ENCODE results near the gene PRH1.

PRH1 gene

GRCh38 chr12:10884086-10884725, at the start of gene PRH1:
Gene PRH1 (minus strand): TSS chr12:10884255. CDS start chr12:10884217, 38 bp downstream.
- no peak for DNase-seq

DNA sequence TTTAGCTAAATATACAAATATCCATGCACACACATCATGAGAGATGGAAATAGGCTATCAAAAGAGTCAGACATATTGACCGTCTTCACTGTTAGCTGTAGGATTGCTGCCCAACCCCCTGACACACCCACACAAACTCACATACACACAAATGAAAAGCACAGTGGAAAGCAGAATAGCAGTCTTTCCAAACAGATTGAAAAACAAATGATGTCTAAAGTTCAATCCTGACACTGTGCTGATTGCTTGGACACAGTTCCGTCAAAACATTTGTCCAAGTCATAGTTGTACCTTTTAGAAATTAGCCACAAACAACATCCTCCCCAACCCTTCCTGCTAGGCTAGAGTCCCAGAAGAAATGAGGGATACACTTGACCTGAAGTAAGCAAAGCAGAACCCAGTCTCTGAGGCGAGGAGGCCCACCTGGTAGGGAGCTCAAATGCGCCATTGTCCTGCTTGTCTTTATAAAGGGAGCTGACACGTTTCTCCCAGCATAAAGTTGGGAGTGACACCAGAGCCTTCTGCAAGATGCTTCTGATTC, 44.8 kb upstream of the PRH1 start, which contains the start of gene PRH2:
Gene PRH2 (plus strand): TSS at position 491 of the 541 bp plus-strand sequence. CDS start 38 bp downstream, at position 529.
- DNase-seq: no peak

- DNase-seq: no peak
Measured at GRCh38 chr12:10926269-10926668, 42.2 kb upstream of the PRH1 start.

GRCh38 chr12:10919809-10920208, 35.8 kb upstream of the PRH1 start:
- DNase-seq: no peak

GRCh38 chr12:10910380-10910779, 26.3 kb upstream of the PRH1 start:
- no peak for DNase-seq

DNA sequence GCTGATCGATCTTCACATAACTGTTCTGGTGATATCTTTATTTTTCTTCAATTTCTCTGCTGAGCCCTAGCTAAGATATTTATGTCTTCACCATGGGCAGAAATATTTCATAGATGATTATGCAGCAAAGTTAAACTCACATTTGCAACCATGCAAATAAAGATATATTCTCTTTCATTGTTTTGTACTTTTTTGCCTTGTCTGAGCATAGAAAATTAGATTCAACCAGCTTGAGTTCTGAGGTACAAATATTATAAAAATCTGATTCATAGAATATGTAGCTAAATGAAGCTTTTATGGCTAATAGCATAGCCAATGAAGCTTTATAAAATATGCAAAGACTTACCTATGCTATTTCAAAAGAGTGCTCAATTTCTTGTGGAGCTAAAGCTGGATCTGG, 25.4 kb upstream of the PRH1 start, which contains the start of gene TAS2R13:
Gene TAS2R13 (minus strand): TSS at position 101 of the 400 bp plus-strand sequence. CDS start 264 bp downstream, outside the sequence.
- no peak for DNase-seq

DNA sequence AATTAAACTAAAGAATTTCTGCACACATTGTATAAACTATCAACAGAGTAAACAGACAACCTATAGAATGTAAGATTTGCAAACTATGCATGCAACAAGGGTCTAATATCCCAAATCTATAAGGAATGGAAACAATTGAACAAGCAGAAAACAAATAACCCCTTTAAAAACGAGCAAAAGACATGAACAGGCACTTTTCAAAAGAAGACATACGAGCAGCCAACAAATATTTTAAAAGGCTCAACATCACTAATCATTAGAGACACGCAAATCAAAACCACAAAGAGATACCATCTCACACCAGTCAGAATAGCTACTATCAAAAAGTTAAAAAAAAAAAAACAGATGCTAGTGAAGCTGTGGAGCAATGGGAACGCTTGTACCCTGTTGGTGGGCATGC, 20.6 kb upstream of the PRH1 start:
- no peak for DNase-seq

DNA sequence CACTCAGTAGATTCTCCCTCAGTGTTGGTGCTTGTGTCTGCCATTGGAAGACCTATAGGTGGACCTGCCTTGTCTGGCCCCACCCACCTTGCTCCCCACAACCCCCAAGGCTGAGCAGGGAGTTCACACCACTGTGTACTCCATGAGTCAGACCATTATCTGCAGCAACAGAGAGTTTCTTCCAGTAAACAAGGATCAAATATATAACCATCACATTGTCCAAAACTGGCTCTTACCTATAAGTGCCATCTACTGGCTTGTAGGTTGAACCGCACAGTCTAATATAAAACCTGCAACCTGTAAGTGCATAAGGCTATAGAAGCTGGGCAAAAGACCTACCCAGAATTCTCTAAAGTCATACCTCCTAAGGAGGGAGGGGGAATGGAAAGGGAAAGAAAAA, 17.4 kb upstream of the PRH1 start:
- no peak for DNase-seq

- DNase-seq: no peak
Measured at GRCh38 chr12:10900972-10901371, 16.9 kb upstream of the PRH1 start.

GRCh38 chr12:10900530-10900929, 16.5 kb upstream of the PRH1 start:
- no peak for DNase-seq

DNA sequence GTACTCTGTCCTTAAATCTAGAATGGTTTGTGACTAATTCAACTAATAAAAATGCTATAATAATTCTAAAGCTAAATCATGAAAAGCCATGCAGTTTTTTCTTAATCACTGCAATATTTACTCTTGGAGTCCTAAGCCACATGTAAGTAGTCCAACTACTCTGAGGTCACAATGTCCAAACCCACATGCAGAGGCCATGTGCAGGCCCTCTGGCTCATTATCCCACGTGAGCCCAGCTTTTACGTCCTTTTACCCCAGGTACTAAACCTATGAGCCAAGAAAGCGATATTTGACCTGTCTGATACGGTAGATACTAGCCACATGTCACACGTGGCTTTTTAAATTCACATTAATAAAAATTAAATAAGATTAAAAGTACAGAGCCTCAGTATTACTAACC, 12.8 kb upstream of the PRH1 start:
- DNase-seq: no peak

DNA sequence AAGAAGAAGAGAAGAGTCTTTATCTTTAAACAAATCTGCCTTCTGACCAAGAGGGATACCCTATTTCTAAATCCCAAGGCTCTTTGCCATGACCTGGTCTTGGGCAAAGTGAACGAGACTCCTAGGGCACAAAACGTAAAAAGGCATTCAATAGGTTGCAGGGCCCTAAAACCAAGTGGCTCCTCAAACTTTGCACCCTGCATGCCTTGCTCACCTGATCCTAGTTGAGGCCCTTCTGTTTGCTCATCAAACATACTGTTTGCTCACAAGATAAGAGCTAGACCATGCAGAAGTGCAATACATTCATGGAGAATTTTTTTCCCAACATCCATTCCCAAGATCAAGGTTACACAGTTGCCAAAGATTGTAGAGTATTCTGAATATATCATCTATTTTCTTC, 7.9 kb upstream of the PRH1 start:
- DNase-seq: no peak

DNA sequence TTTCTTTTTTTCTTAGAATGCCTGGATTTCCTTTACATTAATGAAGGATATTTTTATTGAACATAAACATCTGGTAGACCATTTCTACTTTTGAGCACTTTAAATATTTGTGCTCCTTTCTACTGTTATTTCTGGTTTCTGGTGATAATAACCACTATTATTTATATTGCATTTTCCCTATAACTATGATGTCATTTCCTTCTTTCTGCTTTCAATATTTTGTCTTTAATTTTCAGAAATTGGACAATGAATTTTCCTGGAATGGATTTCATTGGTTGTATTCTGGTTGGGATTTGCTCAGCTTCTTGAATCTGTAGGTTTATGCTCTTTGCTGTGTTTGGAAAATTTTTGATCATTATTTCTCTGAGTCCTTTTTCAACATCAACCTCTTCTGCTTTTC, 5.2 kb upstream of the PRH1 start:
- DNase-seq: no peak

DNA sequence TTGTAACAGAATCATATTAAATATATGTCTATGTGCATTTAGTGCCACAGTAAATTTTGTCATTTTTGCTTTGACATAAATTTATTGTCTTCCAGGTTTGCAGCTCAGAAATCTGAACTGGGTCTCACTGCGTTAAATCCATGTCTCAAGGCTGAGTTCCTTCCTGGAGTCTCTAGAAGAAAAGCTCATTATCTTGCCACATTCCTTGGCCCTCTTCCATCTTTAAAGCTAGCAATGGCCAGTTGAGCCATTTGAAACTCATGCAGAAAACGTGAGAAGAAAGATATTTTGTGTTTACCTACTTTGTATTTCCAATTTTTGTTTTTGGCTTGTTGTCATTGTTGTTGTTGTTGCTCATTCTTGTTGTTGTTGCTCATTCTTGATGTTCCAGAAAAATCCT, 10.7 kb downstream of the PRH1 start:
- DNase-seq: peak; percentile 10

- DNase-seq: no peak
Measured at GRCh38 chr12:10867381-10867780, 16.7 kb downstream of the PRH1 start.

- no peak for DNase-seq
Measured at GRCh38 chr12:10863512-10864218, 20.4 kb downstream of the PRH1 start.

- peak; percentile 23 for DNase-seq
Measured at GRCh38 chr12:10861366-10861765, 22.7 kb downstream of the PRH1 start.

DNA sequence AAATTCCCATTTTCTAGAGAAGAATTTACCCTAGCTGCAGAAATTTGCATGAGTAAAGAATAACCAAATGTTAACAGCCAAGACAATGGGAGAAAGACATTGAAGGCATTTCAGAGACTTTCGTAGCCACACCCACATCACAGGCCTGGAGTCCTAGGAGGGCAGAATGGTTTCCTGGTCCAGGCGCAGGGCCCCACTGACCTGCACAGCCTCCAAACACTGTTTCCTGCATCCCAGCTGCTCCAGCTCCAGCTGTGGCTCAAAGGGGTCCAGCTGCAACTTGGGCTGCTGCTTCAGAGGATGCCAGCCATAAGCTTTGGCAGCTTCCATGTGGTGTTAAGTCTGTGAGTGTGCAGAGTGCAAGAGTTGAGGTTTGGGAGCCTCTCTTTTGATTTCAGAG, 28.2 kb downstream of the PRH1 start:
- no peak for DNase-seq

DNA sequence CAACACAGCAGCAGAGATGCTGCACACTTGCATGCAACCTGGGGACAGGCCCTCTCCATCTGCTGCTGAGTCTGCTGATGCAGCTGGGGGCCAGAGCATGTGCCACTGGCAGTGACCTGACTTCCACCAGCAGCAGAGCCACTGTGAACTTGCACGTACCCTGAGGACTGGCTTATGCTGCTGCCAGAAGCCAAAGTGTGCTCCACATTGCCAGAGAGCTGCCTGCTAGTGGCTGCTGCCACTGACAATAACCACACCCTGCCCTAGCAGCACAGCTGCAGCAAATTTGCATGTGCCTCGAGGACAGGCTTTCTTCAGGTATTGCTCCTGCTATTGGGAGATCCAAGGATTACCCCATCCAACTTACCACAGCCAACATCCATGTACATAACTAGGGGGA, 30.3 kb downstream of the PRH1 start:
- no peak for DNase-seq

DNA sequence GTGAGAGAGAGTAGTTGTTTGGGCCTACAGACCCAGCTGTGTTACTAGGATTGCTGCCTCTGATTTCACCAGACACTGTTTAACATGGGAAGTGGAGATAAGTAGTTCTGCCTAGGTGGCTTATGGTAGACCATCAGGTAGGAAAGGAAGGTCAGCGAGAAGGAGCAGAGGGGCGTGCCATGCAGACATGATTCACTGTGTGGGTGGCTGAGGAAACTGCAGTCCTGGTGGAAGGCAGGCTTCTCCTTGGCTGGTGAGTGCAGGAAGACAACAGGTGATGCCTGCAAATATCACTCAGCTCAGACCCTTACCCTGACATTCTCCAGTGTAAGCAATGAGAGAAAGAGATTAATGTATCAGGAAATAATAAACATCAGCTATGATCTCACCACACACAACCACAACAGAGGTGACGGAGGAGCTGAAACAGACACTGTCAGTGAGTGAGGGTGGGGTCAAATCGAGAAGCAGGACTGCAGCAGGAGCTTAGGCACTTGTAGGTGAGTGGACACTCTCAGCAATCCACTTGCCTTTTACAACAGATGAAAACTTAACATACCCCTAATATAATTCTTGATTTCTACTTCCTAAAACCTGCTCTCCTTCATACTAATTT, 32.7 kb downstream of the PRH1 start:
- DNase-seq: no peak

- no peak for DNase-seq
Measured at GRCh38 chr12:10849425-10849878, 34.6 kb downstream of the PRH1 start, which contains the start of gene PRR4. Gene PRR4 (minus strand): TSS chr12:10849475. CDS start chr12:10849437, 38 bp downstream.

- DNase-seq: no peak
Measured at GRCh38 chr12:10847744-10848143, 36.3 kb downstream of the PRH1 start.

- DNase-seq: no peak
Measured at GRCh38 chr12:10842862-10843261, 41.2 kb downstream of the PRH1 start.

DNA sequence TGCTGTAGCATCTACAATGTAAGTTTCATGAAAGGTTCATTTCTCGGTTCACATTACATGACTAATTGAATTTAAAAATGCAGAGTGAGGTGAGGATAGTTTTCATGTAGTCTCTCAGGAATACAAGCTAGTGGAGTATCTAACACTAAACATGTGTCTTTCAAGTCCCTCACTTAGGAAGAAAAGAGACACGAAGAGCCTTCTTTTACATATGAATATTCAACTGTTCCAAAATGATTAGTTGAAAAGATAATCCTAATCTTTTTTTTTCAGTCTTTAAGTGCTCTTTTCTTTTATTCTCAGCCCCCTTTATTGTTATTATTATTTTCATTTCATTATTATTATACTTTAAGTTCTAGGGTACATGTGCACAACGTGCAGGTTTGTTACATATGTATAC, 45.6 kb downstream of the PRH1 start:
- DNase-seq: no peak
